ENCODE measurements around the gene IL1R2. TPM values are rescaled to one million over a fixed set of nuclear protein-coding genes. Genes with fewer than 3 reads are reported as not detected.

Gene IL1R2
- total and polyA plus RNA-seq, 9 of the 15 experiments (the other 6 are each of a cell fraction or from before 2014, with no cell fraction given), result 0.13 TPM; not detected in 8

GRCh38 chr2:102056079-102056581, 64.4 kb downstream of the IL1R2 start:
- in situ Hi-C loops (cut with MboI) (no loop called here), intact Hi-C loops (cut with micrococcal nuclease) (no loop called here)
- Histone ChIP-seq H3K4me2 (ENCODE audit: insufficient read depth, low read length) (peak overlapping the region; percentile 45; the same call in 1 of the 2 replicates), H3K79me2 (ENCODE audit: control insufficient read depth, insufficient read depth, low read length) (no peaks in the 10 kb centered on the region), H3K27ac (ENCODE audit: extremely low read depth, low read depth, low read length) (peak overlapping the region; percentile 56; the same call in 2 of the 3 replicates), H3K27me3 (ENCODE audit: control insufficient read depth in 2 of 2, insufficient read depth in 2 of 2, low read length in 2 of 2) (no peaks in the 10 kb centered on the region), H3K4me1 (replicated peaks in 1 of 2; ENCODE audit: control insufficient read depth in 2 of 2, insufficient read depth in 2 of 2, low read length in 2 of 2) (peaks cover 7 to 46% of the 10 kb centered on the region in 2 experiments), H4K20me1 (replicated peaks; ENCODE audit: control insufficient read depth, insufficient read depth, low read length) (no peaks in the 10 kb centered on the region), H2AFZ (ENCODE audit: low read depth, low read length) (peak overlapping the region; percentile 78), H3K9ac (ENCODE audit: insufficient read depth in 1 of 2, low read depth in 2 of 2, low read length in 2 of 2) (peak overlapping the region; percentile 37 to 39; a peak in 3 of 4 replicates), H3K9me3 (replicated peaks; ENCODE audit: control insufficient read depth, insufficient read depth, low read depth, low read length) (no peaks in the 10 kb centered on the region), H3K4me3 (no peak overlapping the region), H3K36me3 (ENCODE audit: control insufficient read depth, insufficient read depth, low read length) (no peaks in the 10 kb centered on the region), H3K9me1 (ENCODE audit: control insufficient read depth, insufficient read depth, low read length) (no peaks in the 10 kb centered on the region)
- ChIA-PET POLR2A (interaction anchor here (0.6 to 2.6 kb wide), 7 partner anchors 8 to 453 kb away, joined by 3 to 18 read pairs (median 3); partner anchors contain the start of gene IL1R1), CTCF (ENCODE audit: low intra/inter-chr PET ratio) (no interaction called here)
- FAIRE-seq (peak; percentile 78), ATAC-seq (peak; percentile 83), DNase-seq (ENCODE audit: extremely low read depth in 1 of 4, low spot score in 3 of 4) (peak; percentile 46 to 70 (median 55))
- 10% methylated on average over 3 of the region's 3 CpGs for WGBS (ENCODE audit: insufficient coverage, low coverage, missing lambda C conversion rate)
- no TSS peak for BruUV-seq (replicated peaks)
- TF ChIP-seq THAP12 (CRISPR knock-in tag; IDR thresholded peaks at IDR 0.05) (no peak), RBM17 (IDR thresholded peaks at IDR 0.05; ENCODE audit: borderline replicate concordance, low read depth, low read length) (no peak), CHAMP1 (IDR thresholded peaks at IDR 0.05) (no peak), MTA3 (IDR thresholded peaks at IDR 0.05; ENCODE audit: borderline replicate concordance) (peak; percentile 37; the same call in 1 of the 2 replicates), NFATC3 (IDR thresholded peaks at IDR 0.05) (no peak), ZNF347 (CRISPR knock-in tag; IDR thresholded peaks at IDR 0.05; ENCODE audit: low read depth) (no peak), EZH2 (IDR thresholded peaks at IDR 0.05; ENCODE audit: borderline replicate concordance, low read depth, low read length) (no peak), HDAC2 (IDR thresholded peaks at IDR 0.05) (peak; percentile 30; the same call in 1 of the 2 replicates), KLF16 (IDR thresholded peaks at IDR 0.05) (no peak), ZNF280A (IDR thresholded peaks at IDR 0.05; ENCODE audit: low read depth, partially characterized antibody) (no peak), SMARCC2 (IDR thresholded peaks at IDR 0.05; ENCODE audit: low read depth) (no peak), MAFK (IDR thresholded peaks at IDR 0.05; ENCODE audit: low read length) (no peak), FOXM1 (IDR thresholded peaks at IDR 0.05; ENCODE audit: low read depth) (no peak), FOXM1 (CRISPR knock-in tag; IDR thresholded peaks at IDR 0.05; ENCODE audit: low read depth) (no peak), GATAD2A (IDR thresholded peaks at IDR 0.05) (no peak), ZNF408 (CRISPR knock-in tag; IDR thresholded peaks at IDR 0.05; ENCODE audit: low read depth) (no peak), MCM7 (IDR thresholded peaks at IDR 0.05) (no peak), BDP1 (IDR thresholded peaks at IDR 0.05; ENCODE audit: insufficient read depth, insufficient read length) (no peak)

Measured in K562 (cell line).